HepG2 (cell line): ENCODE results near the gene DHX8. TPM values are rescaled to one million over a fixed set of nuclear protein-coding genes. Genes with fewer than 3 reads are reported as not detected.

Experiments used
- ATRX ChIP-seq: sonication (generic); formaldehyde crosslinking; IDR thresholded peaks from 2 replicates; pipeline ENCODE4 v1.4.0; 2020; ENCODE audit warnings: missing genetic modification reagents, borderline replicate concordance
- CCAR2 ChIP-seq: fragments of 200-400 bp; formaldehyde crosslinking; optimal IDR thresholded peaks from 2 replicates; pipeline ENCODE3; 2018; ENCODE audit warnings: low read depth, mild to moderate bottlenecking, low read length, moderate library complexity
- CREB1 ChIP-seq, 2 experiments: fragments of 450-650 bp in 1 of 2; IDR thresholded peaks; 2 replicates each; pipeline ENCODE4 v1.6.1; 2016 to 2017; ENCODE audit warnings: control low read depth in 1 of 2, mild to moderate bottlenecking in 1 of 2, missing compliant biosample characterization in 1 of 2, missing genetic modification characterization in 1 of 2
- HNF1B ChIP-seq: sonication (generic); formaldehyde crosslinking; IDR thresholded peaks from 2 replicates; pipeline ENCODE4 v1.5.1; 2020; ENCODE audit warnings: mild to moderate bottlenecking, moderate library complexity, missing genetic modification reagents
- HNRNPK ChIP-seq: fragments of 200-400 bp; formaldehyde crosslinking; IDR thresholded peaks from 2 replicates; pipeline ENCODE4 v1.6.1; 2018; ENCODE audit warnings: low read length, low read depth, moderate library complexity, mild to moderate bottlenecking; ENCODE audit not compliant: poor library complexity, severe bottlenecking
- HOXA3 ChIP-seq: sonication (generic); formaldehyde crosslinking; IDR thresholded peaks from 2 replicates; pipeline ENCODE4 v1.5.0; 2020; ENCODE audit warnings: missing genetic modification reagents
- KDM6A ChIP-seq: IDR thresholded peaks from 2 replicates; pipeline ENCODE4 v1.6.1; 2016; ENCODE audit warnings: low read depth
- MBD4 ChIP-seq: IDR thresholded peaks from 2 replicates; pipeline ENCODE4 v1.6.1; 2012; ENCODE audit warnings: low read length, inconsistent platforms, borderline replicate concordance
- MEIS1 ChIP-seq: sonication (generic); formaldehyde crosslinking; IDR thresholded peaks from 2 replicates; pipeline ENCODE4 v1.9.0; 2021; ENCODE audit warnings: mild to moderate bottlenecking, missing genetic modification reagents, moderate library complexity, borderline replicate concordance
- MIER2 ChIP-seq: IDR thresholded peaks from 2 replicates; pipeline ENCODE4 v1.6.1; 2016; ENCODE audit warnings: missing biosample characterization, missing genetic modification reagents
- PAWR ChIP-seq: sonication (generic); formaldehyde crosslinking; IDR thresholded peaks from 2 replicates; pipeline ENCODE4 v1.4.0; 2020; ENCODE audit warnings: missing genetic modification reagents, mild to moderate bottlenecking, borderline replicate concordance
- PRMT3 ChIP-seq: sonication (generic); formaldehyde crosslinking; IDR thresholded peaks from 2 replicates; pipeline ENCODE4 v1.8.1; 2022; ENCODE audit warnings: low read depth, mild to moderate bottlenecking, moderate library complexity, missing genetic modification reagents, borderline replicate concordance
- PTBP1 ChIP-seq: fragments of 200-400 bp; formaldehyde crosslinking; IDR thresholded peaks from 2 replicates; pipeline ENCODE4 v1.6.1; 2018; ENCODE audit warnings: low read length, low read depth; ENCODE audit not compliant: poor library complexity, severe bottlenecking
- SRSF9 ChIP-seq: fragments of 200-400 bp; formaldehyde crosslinking; IDR thresholded peaks from 2 replicates; pipeline ENCODE4 v1.6.1; 2018; ENCODE audit warnings: borderline replicate concordance, mild to moderate bottlenecking, low read depth, low read length; ENCODE audit not compliant: insufficient read depth, poor library complexity, severe bottlenecking
- TCF12 ChIP-seq, 2 experiments: fragments of 450-650 bp in 1 of 2; sonication (generic) in 1 of 2; formaldehyde crosslinking in 1 of 2; IDR thresholded peaks; 2 replicates each; pipeline versions ENCODE4 v1.6.1 to v1.8.0; 2017 to 2022; ENCODE audit warnings: antibody characterized with exemption in 1 of 2, mild to moderate bottlenecking in 1 of 2, missing genetic modification reagents in 1 of 2, moderate library complexity in 1 of 2
- TRAFD1 ChIP-seq: sonication (generic); formaldehyde crosslinking; IDR thresholded peaks from 2 replicates; pipeline ENCODE4 v1.5.1; 2020; ENCODE audit warnings: missing genetic modification reagents, mild to moderate bottlenecking, borderline replicate concordance
- ZBTB26 ChIP-seq: IDR thresholded peaks from 2 replicates; pipeline ENCODE4 v1.6.1; 2016; ENCODE audit warnings: missing compliant biosample characterization, missing genetic modification reagents, borderline replicate concordance
- ZNF337 ChIP-seq: sonication (generic); formaldehyde crosslinking; IDR thresholded peaks from 2 replicates; pipeline ENCODE4 v1.5.1; 2020; ENCODE audit warnings: missing genetic modification reagents, low read depth, mild to moderate bottlenecking, borderline replicate concordance
- ZNF574 ChIP-seq: sonication (generic); formaldehyde crosslinking; IDR thresholded peaks from 2 replicates; pipeline ENCODE4 v1.4.0; 2020; ENCODE audit warnings: missing genetic modification reagents
- ZNF674 ChIP-seq: sonication (generic); formaldehyde crosslinking; IDR thresholded peaks from 2 replicates; pipeline ENCODE4 v1.5.0; 2020; ENCODE audit warnings: low read depth, mild to moderate bottlenecking, missing genetic modification reagents
- ZSCAN22 ChIP-seq: sonication (generic); formaldehyde crosslinking; IDR thresholded peaks from 2 replicates; pipeline ENCODE4 v1.4.0; 2020; ENCODE audit warnings: mild to moderate bottlenecking, missing genetic modification reagents
- polyA plus RNA-seq, 8 experiments: library from polyadenylated mRNA; depleted of rRNA in 3 of 8; stranded (reverse) in 7 of 8; unstranded in 1 of 8; fragments of >200 nt; fragmentation: Illumina TruSeq in 4 of 8; extraction: Trizol in 4 of 8; gene quantifications; 2 replicates each; pipeline versions ENCODE4 v1.2.1 to v1.2.3, GENCODE V29; 2011 to 2016; ENCODE audit warnings: low read depth in 4 of 8, missing spikeins in 1 of 8, mixed read lengths in 1 of 8; ENCODE audit not compliant: insufficient read depth in 1 of 8
- total RNA-seq, 5 experiments: library from RNA; depleted of rRNA; stranded (reverse); fragments of >200 nt; fragmentation: Illumina TruSeq; extraction: Trizol; gene quantifications; 2 replicates each; pipeline ENCODE4 v1.2.3, GENCODE V29; 2016; ENCODE audit warnings: low read depth in 1 of 5

Gene DHX8
- total and polyA plus RNA-seq, 2 of the 13 experiments (the other 11 are each of a cell fraction or from before 2014, with no cell fraction given), result 24.8 to 48.9 TPM

GRCh38 chr17:43528319-43528987 is 44.7 kb downstream of the DHX8 start (continued):
- TF ChIP-seq ZNF574 (CRISPR knock-in tag) (peak; percentile 59), PTBP1 (peak; percentile 49), SRSF9 (no peak), MBD4 (no peak), ZBTB26 (CRISPR knock-in tag) (no peak), ZNF337 (CRISPR knock-in tag) (no peak), HNRNPK (no peak), CCAR2 (no peak), TRAFD1 (CRISPR knock-in tag) (no peak), PAWR (CRISPR knock-in tag) (no peak), CREB1 (IDR thresholded peaks at IDR 0.05) (peak; percentile 56), CREB1 (CRISPR knock-in tag; IDR thresholded peaks at IDR 0.05) (no peak), ZNF674 (CRISPR knock-in tag) (no peak), PRMT3 (CRISPR knock-in tag) (no peak), MIER2 (no peak), TCF12 (IDR thresholded peaks at IDR 0.05) (no peak), TCF12 (CRISPR knock-in tag; IDR thresholded peaks at IDR 0.05) (0 out of 2 replicates have a peak, but pooled peaks have one; percentile 30), MEIS1 (CRISPR knock-in tag) (peak; percentile 79; the same call in 1 of the 2 replicates), HNF1B (CRISPR knock-in tag) (no peak; the same call in none of the 2 replicates), ATRX (CRISPR knock-in tag) (no peak), KDM6A (CRISPR knock-in tag) (no peak), HOXA3 (CRISPR knock-in tag) (peak; percentile 76; the same call in 1 of the 2 replicates), ZSCAN22 (CRISPR knock-in tag) (no peak)
